Suprapubic skin (tissue), 4 donors: ENCODE results near the gene PLS1. TPM values are rescaled to one million over a fixed set of nuclear protein-coding genes. Genes with fewer than 3 reads are reported as not detected.
"Not testable (repeated sequence)": the region's sequence is repeated elsewhere in the genome, so short reads cannot be mapped to it uniquely, and the experiment has no call there.

ENCODE experiments used
- DNase-seq, 2 donors: peaks; one replicate each; pipeline ENCODE4 v3.0.0-alpha.2; 2019; ENCODE audit warnings: low spot score in 2 of 2
- H3K27ac ChIP-seq: fragments of 200-600 bp; sonication (generic); one replicate; pipeline ENCODE4 v1.5.1; 2019
- H3K27me3 ChIP-seq: fragments of 200-600 bp; sonication (generic); one replicate; pipeline ENCODE4 v1.5.1; 2019
- H3K36me3 ChIP-seq: fragments of 200-600 bp; sonication (generic); one replicate; pipeline ENCODE4 v1.5.1; 2019
- H3K4me1 ChIP-seq: fragments of 200-600 bp; sonication (generic); one replicate; pipeline ENCODE4 v1.5.1; 2019
- H3K4me3 ChIP-seq: fragments of 200-600 bp; sonication (generic); one replicate; pipeline ENCODE4 v1.5.1; 2019; ENCODE audit warnings: mild to moderate bottlenecking
- H3K9me3 ChIP-seq: fragments of 200-600 bp; sonication (generic); one replicate; pipeline ENCODE4 v1.5.1; 2019
- CTCF ChIP-seq, 2 donors: fragments of 200-600 bp in 1 of 2; fragments of 450-650 bp in 1 of 2; sonication (generic) in 1 of 2; IDR thresholded peaks; one replicate each; pipeline ENCODE4 v1.5.1; 2016 to 2019; ENCODE audit warnings: antibody characterized with exemption in 2 of 2, mild to moderate bottlenecking in 1 of 2, moderate library complexity in 1 of 2
- EP300 ChIP-seq: sonication (generic); formaldehyde crosslinking; IDR thresholded peaks from one replicate; pipeline ENCODE4 v1.6.1; 2017; ENCODE audit warnings: antibody characterized with exemption
- POLR2A ChIP-seq, 2 donors: fragments of 450-650 bp; IDR thresholded peaks; one replicate each; pipeline ENCODE4 v1.6.1; 2017; ENCODE audit warnings: antibody characterized with exemption in 2 of 2, mild to moderate bottlenecking in 2 of 2, moderate library complexity in 2 of 2
- POLR2AphosphoS5 ChIP-seq, 3 donors: sonication (generic); formaldehyde crosslinking; IDR thresholded peaks; one replicate each; pipeline ENCODE4 v1.6.1; 2017; ENCODE audit warnings: antibody characterized with exemption in 3 of 3
- WGBS: methylation state at CpG from one replicate; pipeline ENCODE4 v1.1.5; 2018; 5-methylcytosine and 5-hydroxymethylcytosine counted together
- total RNA-seq, 4 donors: library from RNA; depleted of rRNA; stranded (reverse); fragments of >200 nt; gene quantifications; one replicate each; pipeline ENCODE4 v1.1.0, GENCODE V29; 2016

The PLS1 gene
- total RNA-seq, 4 donors from 2014 or later: 4.4 to 9.1 (median 7.5) TPM

DNA sequence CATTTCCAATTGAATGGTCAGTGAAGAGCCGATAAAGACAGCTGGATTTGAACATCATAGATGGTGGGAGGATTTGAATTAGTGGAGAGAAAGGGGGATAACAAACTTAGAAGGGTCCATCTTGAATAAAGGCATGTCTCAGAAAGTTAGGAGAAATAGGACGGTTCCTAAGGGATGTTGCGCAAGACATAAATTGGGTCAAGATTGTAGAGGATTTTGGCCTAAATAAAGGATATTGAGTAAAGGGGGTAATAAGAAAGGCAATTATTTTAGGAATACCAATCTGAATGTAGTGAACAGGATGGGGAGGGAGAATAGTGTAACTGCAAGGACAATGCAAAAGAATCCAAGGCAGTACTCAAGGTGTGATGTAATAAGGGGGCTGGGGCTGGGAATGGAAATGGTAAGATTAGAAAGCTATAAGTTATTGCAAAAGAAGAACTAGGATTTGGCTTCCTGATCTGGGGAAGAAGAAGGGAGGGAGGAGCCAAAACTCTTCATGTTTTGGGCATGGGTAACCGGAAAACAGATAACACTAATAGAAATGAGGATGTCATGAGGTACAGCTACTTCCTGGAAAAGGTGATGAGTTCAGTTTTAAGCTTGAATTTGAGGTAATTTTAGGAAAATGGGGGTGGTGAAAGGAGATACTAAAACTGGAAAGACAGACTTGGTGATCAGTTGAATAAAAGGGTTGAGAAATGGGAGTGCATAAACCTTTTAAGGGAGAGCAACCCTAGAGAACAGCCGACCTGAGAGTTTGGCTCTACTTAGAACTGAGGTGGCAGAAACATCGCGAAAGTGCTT, 110.3 kb downstream of the PLS1 start:
- H3K27me3 ChIP-seq: no peaks in the 10 kb centered on the region
- H3K4me3 ChIP-seq: no peak overlapping the region
- H3K9me3 ChIP-seq: no peaks in the 10 kb centered on the region
- H3K4me1 ChIP-seq: no peaks in the 10 kb centered on the region
- no peak for DNase-seq
- no peak overlapping the region for H3K27ac ChIP-seq
- no peaks in the 10 kb centered on the region for H3K36me3 ChIP-seq
- no peak for TF ChIP-seq EP300
- no peak for TF ChIP-seq CTCF (IDR thresholded peaks at IDR 0.05)
- no peak for TF ChIP-seq POLR2AphosphoS5 (IDR thresholded peaks at IDR 0.05)
- TF ChIP-seq POLR2A (IDR thresholded peaks at IDR 0.05): no peak
- 88% methylated on average over 7 of the region's 7 CpGs for WGBS

- DNase-seq: no peak
- H3K36me3 ChIP-seq: no peaks in the 10 kb centered on the region
- H3K4me3 ChIP-seq: no peak overlapping the region
- no peaks in the 10 kb centered on the region for H3K27me3 ChIP-seq
- 100% methylated on average over 5 of the region's 5 CpGs for WGBS
- TF ChIP-seq POLR2AphosphoS5 (IDR thresholded peaks at IDR 0.05) (no peak), POLR2A (IDR thresholded peaks at IDR 0.05) (no peak), EP300 (no peak), CTCF (IDR thresholded peaks at IDR 0.05) (no peak)
- H3K9me3 ChIP-seq: no peaks in the 10 kb centered on the region
- no peak overlapping the region for H3K27ac ChIP-seq
- H3K4me1 ChIP-seq: no peaks in the 10 kb centered on the region
Observed at GRCh38 chr3:142709207-142709606, 113.0 kb downstream of the PLS1 start.

GRCh38 chr3:142714882-142715281, 118.7 kb downstream of the PLS1 start:
- not testable (repeated sequence) for H3K4me3 ChIP-seq, H3K27me3 ChIP-seq, H3K4me1 ChIP-seq, H3K36me3 ChIP-seq, H3K9me3 ChIP-seq, DNase-seq, H3K27ac ChIP-seq
- 98% methylated on average over 3 of the region's 3 CpGs for WGBS

DNA sequence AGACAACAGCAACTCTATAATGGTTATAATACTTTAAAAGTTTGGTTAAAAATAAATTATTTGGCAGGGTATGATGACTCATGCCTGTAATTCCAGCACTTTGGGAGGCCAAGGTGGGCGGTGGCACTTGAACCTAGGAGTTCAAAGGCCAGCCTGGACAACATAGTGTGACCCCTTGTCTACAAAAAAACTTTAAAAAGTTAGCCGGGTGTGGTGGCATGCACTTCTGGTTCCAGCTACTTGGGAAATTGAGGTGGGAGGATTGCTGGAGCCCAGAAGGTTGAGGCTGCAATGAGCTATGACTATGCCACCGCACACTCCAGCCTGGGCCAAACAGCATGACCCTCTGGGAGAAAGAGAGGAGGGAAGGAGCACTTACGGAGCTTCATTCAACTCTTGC, 119.9 kb downstream of the PLS1 start:
- Histone ChIP-seq H3K36me3 (no peaks in the 10 kb centered on the region), H3K9me3 (no peaks in the 10 kb centered on the region), H3K4me3 (no peak overlapping the region), H3K4me1 (no peaks in the 10 kb centered on the region), H3K27me3 (no peaks in the 10 kb centered on the region), H3K27ac (no peak overlapping the region)
- no peak for TF ChIP-seq POLR2AphosphoS5 (IDR thresholded peaks at IDR 0.05)
- TF ChIP-seq EP300: no peak
- TF ChIP-seq CTCF (IDR thresholded peaks at IDR 0.05): no peak
- no peak for TF ChIP-seq POLR2A (IDR thresholded peaks at IDR 0.05)
- no peak for DNase-seq
- 81% methylated on average over 4 of the region's 4 CpGs for WGBS

- Histone ChIP-seq H3K9me3 (no peaks in the 10 kb centered on the region), H3K27me3 (no peaks in the 10 kb centered on the region), H3K4me1 (peaks cover 14% of the 10 kb centered on the region), H3K27ac (no peak overlapping the region), H3K4me3 (peak overlapping the region; percentile 75), H3K36me3 (no peaks in the 10 kb centered on the region)
- 0% methylated on average over 10 of the region's 10 CpGs for WGBS
- DNase-seq: no peak
- no peak for TF ChIP-seq POLR2A (IDR thresholded peaks at IDR 0.05)
- TF ChIP-seq EP300: no peak
- TF ChIP-seq CTCF (IDR thresholded peaks at IDR 0.05): no peak
- TF ChIP-seq POLR2AphosphoS5 (IDR thresholded peaks at IDR 0.05): no peak
Observed at GRCh38 chr3:142723665-142723967, 127.4 kb downstream of the PLS1 start.
